Activated CD4-positive, alpha-beta T cell treated with anti-CD3 and anti-CD28 coated beads, Interleukin-2, amount 10 ng/mL, durations not matched to agents 7 days and 5 days (primary cell): ENCODE measurements around the gene ITPR1. TPM values are rescaled to one million over a fixed set of nuclear protein-coding genes. Genes with fewer than 3 reads are reported as not detected.

ENCODE experiments used
- CTCF ChIA-PET: fragments of 350-600 bp; sonication (Branson Sonifier 250); formaldehyde crosslinking; loops from one replicate; lab custom pipeline; 2021; ENCODE audit warnings: antibody characterized with exemption; lab: Charles Lee
- POLR2A ChIA-PET: fragments of 350-600 bp; sonication (Branson Sonifier 250); formaldehyde crosslinking; loops from one replicate; lab custom pipeline; 2021; ENCODE audit warnings: antibody characterized with exemption; lab: Charles Lee
- DNase-seq: peaks from one replicate; pipeline ENCODE4 v3.0.0-alpha.2; 2020
- H3K27ac Mint-ChIP-seq: one replicate; pipeline ENCODE4 v1.8.0; 2021; ENCODE audit warnings: mild to moderate bottlenecking, moderate library complexity, mixed read lengths
- H3K27me3 Mint-ChIP-seq: one replicate; pipeline ENCODE4 v1.8.0; 2021; ENCODE audit warnings: mixed read lengths
- H3K36me3 Mint-ChIP-seq: one replicate; pipeline ENCODE4 v1.8.0; 2021; ENCODE audit warnings: low read depth, mixed read lengths
- H3K4me1 Mint-ChIP-seq: one replicate; pipeline ENCODE4 v1.8.0; 2021; ENCODE audit warnings: mixed read lengths
- H3K4me3 Mint-ChIP-seq: one replicate; pipeline ENCODE4 v1.8.0; 2021; ENCODE audit warnings: mild to moderate bottlenecking, moderate library complexity, mixed read lengths
- H3K9me3 Mint-ChIP-seq: one replicate; pipeline ENCODE4 v1.8.0; 2021; ENCODE audit warnings: mixed read lengths
- total RNA-seq, 2 experiments: library from RNA; stranded (reverse); gene quantifications; one replicate each; pipeline ENCODE4 v1.2.3, GENCODE V29; 2021

The ITPR1 gene
- total RNA-seq, 2 experiments from 2014 or later = 42.3 to 44.7 TPM

DNA sequence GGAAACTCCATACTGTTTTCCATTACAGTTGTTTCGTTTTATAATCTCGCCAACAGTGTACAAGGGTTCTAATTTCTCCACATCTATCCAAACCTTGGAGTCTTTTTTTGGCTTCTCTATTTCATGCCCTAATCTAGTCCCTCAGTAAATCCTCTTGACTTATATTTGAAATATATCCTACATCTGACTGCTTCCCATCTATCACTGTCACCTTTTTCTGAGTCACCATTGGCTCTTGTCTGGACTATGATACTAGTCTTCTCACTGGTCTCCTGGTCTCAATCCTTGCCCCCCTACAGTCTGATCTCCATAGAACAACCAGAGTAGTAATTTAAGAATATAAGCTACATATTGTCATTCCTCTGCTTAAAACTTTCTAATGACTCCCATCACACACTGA lies 80.0 kb downstream of the ITPR1 start:
- Mint-ChIP-seq H3K27ac (no peak overlapping the region), H3K9me3 (no peaks in the 10 kb centered on the region), H3K36me3 (no peaks in the 10 kb centered on the region), H3K4me1 (peaks cover 3% of the 10 kb centered on the region), H3K4me3 (no peak overlapping the region), H3K27me3 (no peaks in the 10 kb centered on the region)
- ChIA-PET POLR2A (no interaction called here), CTCF (interaction anchor here (1.2 kb wide), 1 partner anchor 11 kb away, joined by 3 read pairs; no protein-coding TSS in a partner anchor)
- no peak for DNase-seq

DNA sequence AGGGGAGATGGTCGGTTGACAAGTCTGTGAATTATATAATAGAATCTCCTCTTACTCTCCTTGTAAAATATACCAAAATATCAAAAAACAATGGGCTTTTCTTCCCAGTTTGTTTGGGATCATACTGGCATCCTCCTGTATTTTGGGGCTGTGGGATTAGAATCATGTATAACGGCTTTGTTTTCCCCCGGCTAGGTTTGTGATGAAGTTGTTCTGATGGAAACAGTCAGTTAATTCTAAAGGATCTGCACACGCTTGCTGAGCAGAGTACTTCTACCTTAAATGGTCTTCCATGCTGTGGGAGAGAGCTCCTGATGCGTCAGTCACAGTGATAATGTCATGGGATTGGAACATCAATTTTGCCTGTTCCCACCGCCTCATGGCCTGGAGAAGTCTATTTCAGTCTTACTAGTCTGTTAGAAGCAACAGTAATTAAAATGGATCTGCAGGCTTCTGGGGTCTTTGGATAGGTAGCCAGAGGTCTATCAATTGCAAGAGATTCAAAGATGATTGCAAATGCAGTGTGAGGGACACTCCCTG lies 81.3 kb downstream of the ITPR1 start:
- Mint-ChIP-seq H3K9me3 (no peaks in the 10 kb centered on the region), H3K27ac (no peak overlapping the region), H3K36me3 (no peaks in the 10 kb centered on the region), H3K27me3 (no peaks in the 10 kb centered on the region), H3K4me3 (no peak overlapping the region), H3K4me1 (peaks cover 3% of the 10 kb centered on the region)
- POLR2A ChIA-PET = no interaction called here
- CTCF ChIA-PET = no interaction called here
- no peak for DNase-seq

DNA sequence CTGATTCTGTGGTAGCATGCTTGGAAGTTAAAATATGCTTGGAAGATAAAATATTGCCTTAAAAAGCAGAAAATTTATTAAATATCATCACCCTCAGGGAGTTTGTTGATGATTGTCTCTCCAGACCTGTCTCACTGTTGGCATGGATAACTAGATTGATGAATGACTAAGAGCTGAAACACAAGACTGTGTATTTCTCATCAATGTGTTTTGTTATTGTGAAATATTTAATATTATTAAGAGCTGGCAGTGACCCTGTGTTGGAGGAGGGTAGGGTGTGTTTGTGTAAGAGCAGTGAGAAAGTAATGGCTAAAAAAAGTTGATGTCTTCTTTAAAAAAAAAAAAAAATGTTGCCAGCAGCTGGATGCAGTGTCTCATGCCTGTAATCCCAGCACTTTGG lies 82.2 kb downstream of the ITPR1 start:
- Mint-ChIP-seq H3K4me3 (no peak overlapping the region), H3K9me3 (no peaks in the 10 kb centered on the region), H3K4me1 (peaks cover 3% of the 10 kb centered on the region), H3K27me3 (no peaks in the 10 kb centered on the region), H3K27ac (no peak overlapping the region), H3K36me3 (no peaks in the 10 kb centered on the region)
- POLR2A ChIA-PET = interaction anchor here (0.6 kb wide), 1 partner anchor 12 kb away, joined by 7 read pairs; no protein-coding TSS in a partner anchor
- DNase-seq = no peak
- CTCF ChIA-PET = no interaction called here

DNA sequence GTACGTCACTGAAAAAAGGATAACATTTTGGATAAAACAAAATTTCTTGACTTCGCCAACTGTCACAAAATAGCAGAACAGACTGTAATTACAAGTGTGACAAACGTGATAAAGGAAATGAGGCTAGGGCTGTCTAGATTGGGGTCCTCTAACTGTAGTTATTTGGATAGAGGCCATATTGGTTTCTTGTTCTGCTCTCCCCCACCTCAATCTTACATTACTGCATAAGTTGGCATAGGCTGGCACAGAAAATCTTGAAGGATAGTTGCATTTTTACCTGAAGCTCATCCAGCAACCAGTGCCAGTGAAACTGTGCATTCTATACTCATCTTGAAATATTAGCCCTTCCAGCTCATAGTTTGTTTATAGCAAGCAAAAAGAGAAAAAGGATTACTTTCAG lies 84.6 kb downstream of the ITPR1 start:
- ChIA-PET CTCF (interaction anchor here (0.6 kb wide), 1 partner anchor 464 kb away, joined by 4 read pairs; no protein-coding TSS in a partner anchor), POLR2A (no interaction called here)
- H3K4me3 Mint-ChIP-seq = no peak overlapping the region
- H3K27ac Mint-ChIP-seq = no peak overlapping the region
- no peaks in the 10 kb centered on the region for H3K27me3 Mint-ChIP-seq
- peaks cover 2% of the 10 kb centered on the region for H3K4me1 Mint-ChIP-seq
- H3K9me3 Mint-ChIP-seq = no peaks in the 10 kb centered on the region
- DNase-seq = no peak
- H3K36me3 Mint-ChIP-seq = no peaks in the 10 kb centered on the region

DNA sequence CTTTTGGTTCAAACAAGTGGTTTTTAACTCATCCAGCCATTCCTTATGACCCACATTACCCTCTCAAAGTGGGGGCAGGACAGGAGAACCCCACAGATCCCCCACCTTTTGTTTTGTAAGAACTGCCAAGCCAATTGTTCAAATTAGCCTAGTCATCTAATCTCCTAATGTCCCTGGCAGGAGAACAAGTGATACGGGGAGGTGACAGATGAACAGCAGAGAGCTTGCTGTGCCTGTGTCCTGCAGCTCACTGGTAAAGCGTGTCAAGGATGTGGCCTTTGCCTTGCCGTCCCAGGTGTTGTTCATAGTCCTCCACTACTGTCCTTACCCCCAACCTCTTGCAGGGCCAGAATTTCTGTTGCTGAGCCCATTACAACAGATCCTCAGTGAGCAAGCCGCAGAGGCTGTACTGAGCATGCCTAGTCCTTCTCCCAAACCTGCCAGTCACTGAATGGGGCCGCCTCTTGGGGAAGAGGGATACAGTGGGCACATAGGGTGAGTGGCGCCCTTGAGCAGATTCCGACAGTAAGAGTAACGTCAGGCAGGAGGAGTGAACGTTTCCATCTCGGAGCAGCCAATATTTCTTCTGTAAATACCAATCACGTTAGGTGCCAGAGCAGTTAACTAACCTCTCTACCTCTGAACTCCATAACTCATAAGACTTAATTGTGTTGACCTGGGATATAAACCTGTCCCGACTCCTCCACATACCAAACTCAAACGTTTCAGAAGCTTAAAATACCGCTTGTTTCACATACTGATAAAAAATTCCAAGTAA lies 87.4 kb downstream of the ITPR1 start:
- Mint-ChIP-seq H3K27ac (no peak overlapping the region), H3K9me3 (no peaks in the 10 kb centered on the region), H3K4me3 (no peak overlapping the region), H3K27me3 (no peaks in the 10 kb centered on the region), H3K4me1 (peaks cover 18% of the 10 kb centered on the region), H3K36me3 (no peaks in the 10 kb centered on the region)
- CTCF ChIA-PET = no interaction called here
- DNase-seq = no peak
- POLR2A ChIA-PET = no interaction called here

DNA sequence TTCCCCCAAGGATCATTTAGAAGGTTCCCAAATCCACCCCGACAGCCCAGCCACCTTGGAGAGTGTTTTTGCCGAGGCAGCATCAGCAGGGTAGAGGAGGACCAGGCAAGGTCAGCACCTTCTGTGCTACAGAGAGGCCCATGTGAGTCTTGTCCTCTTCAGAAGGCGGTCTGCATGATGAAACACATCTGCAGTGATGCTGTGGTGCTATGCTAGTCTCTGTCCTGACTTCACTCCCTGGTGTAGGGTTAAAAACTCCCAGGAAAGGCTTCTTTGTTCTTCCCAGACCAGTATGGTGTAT lies 87.9 kb downstream of the ITPR1 start:
- H3K9me3 Mint-ChIP-seq = no peaks in the 10 kb centered on the region
- peaks cover 21% of the 10 kb centered on the region for H3K4me1 Mint-ChIP-seq
- H3K27ac Mint-ChIP-seq = no peak overlapping the region

DNA sequence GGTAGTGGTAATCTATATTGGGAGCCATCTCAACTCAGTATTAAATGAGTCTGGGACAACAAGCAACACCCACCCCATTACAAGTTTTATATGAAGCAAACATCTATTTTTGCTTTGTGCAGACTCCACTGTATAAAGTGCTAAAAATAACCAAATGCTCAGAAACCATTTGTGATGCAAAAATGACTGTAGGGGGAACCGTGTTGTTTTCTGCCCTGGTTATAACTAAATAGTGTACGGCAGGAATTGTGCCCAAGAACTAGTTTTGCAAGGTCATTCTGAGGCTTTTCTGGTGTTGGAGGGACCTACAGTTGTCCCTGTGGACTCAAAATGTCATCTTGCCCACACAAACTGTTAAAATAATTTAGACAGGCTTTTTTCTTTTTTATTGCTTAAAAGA lies 88.3 kb downstream of the ITPR1 start:
- peaks cover 25% of the 10 kb centered on the region for H3K4me1 Mint-ChIP-seq
- H3K36me3 Mint-ChIP-seq = no peaks in the 10 kb centered on the region
- H3K9me3 Mint-ChIP-seq = no peaks in the 10 kb centered on the region
- no peaks in the 10 kb centered on the region for H3K27me3 Mint-ChIP-seq
- no peak overlapping the region for H3K4me3 Mint-ChIP-seq
- DNase-seq = no peak
- POLR2A ChIA-PET = no interaction called here
- no peak overlapping the region for H3K27ac Mint-ChIP-seq
- CTCF ChIA-PET = no interaction called here

More for the DNA sequence above, 87.9 kb downstream of the ITPR1 start:
- ChIA-PET CTCF (no interaction called here), POLR2A (no interaction called here)
- no peaks in the 10 kb centered on the region for H3K27me3 Mint-ChIP-seq
- H3K4me3 Mint-ChIP-seq = no peak overlapping the region
- H3K36me3 Mint-ChIP-seq = no peaks in the 10 kb centered on the region
- DNase-seq = no peak

DNA sequence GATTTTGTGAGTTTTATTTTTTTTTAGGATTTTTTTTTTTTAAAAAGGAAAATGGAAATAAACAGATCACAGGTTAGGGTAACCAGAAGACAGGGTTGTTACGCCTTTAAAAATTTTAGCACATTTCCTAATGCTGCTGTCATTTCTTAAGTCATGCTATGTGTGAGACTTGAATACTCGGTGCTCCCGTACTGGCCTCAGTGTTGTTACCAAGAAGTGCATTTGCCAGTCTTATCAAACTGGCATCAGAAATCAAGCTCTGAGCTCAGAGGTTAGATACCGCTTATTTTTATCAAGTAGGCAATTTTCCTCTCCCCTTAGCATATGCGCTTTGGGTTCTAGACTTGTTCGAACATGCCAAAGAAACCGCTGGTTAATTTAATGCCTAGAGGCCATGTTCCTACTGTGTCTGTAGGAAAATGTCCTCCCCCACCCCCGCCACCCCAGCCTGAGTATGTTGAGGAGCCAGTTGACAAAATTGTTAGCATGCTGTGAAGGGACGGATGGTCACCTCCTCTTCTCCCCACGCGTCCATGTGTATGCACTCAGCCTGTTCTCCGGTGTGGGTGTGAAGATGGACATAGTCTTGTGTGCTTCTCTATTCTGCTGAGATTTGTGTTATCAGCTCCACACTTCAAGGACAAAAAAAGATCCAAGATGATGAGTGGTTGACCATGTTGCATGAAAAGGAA lies 88.9 kb downstream of the ITPR1 start:
- H3K4me1 Mint-ChIP-seq = peaks cover 31% of the 10 kb centered on the region
- DNase-seq = no peak
- no peaks in the 10 kb centered on the region for H3K27me3 Mint-ChIP-seq
- H3K9me3 Mint-ChIP-seq = no peaks in the 10 kb centered on the region
- POLR2A ChIA-PET = no interaction called here
- CTCF ChIA-PET = no interaction called here
- H3K27ac Mint-ChIP-seq = no peak overlapping the region
- H3K36me3 Mint-ChIP-seq = no peaks in the 10 kb centered on the region
- H3K4me3 Mint-ChIP-seq = no peak overlapping the region

DNA sequence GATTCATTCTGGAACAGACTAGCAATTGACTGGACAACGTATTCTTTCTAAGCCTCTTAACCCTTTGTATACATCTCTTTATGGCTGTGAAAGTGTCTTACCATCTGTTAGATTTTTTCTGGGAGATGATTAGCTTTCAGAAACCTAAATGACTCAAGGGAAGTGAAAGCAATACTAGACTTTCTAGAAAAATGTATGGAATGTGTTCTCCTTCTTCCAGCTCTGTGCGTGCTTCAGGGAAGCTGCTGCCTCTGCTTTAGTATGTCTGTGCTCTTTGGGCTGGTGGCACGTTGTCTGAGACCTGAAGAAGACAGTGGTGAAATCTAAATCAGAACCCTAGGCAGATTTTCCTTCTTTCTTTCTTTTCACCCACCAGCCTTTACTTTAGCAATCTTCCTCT lies 89.5 kb downstream of the ITPR1 start:
- H3K36me3 Mint-ChIP-seq = no peaks in the 10 kb centered on the region
- POLR2A ChIA-PET = no interaction called here

DNA sequence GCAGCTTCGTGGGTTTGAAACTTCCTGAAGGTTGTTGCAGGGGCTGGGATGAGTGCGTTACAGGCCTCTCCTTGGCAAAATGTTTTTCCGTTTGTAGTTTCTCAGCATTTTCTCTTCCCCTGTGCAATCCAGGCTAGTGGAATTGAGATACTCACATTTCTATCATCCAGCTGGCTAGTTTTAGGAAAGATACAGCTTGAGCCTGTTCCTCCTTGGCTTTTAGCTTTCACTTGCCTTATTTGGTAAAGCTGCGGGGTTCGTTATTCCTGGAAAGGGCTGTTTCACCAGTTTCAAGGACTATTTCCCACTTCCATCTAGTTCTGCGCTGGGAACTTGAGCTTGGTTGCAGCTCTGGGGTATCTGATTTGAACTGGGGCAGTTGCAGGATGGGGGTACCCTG lies 90.3 kb downstream of the ITPR1 start:
- Mint-ChIP-seq H3K27me3 (no peaks in the 10 kb centered on the region), H3K9me3 (no peaks in the 10 kb centered on the region), H3K4me3 (no peak overlapping the region), H3K36me3 (no peaks in the 10 kb centered on the region), H3K4me1 (peaks cover 39% of the 10 kb centered on the region), H3K27ac (peak overlapping the region; percentile 41)
- no peak for DNase-seq
- CTCF ChIA-PET = no interaction called here
- POLR2A ChIA-PET = no interaction called here

More for the DNA sequence above, 89.5 kb downstream of the ITPR1 start:
- H3K27ac Mint-ChIP-seq = no peak overlapping the region
- H3K27me3 Mint-ChIP-seq = no peaks in the 10 kb centered on the region
- H3K4me3 Mint-ChIP-seq = no peak overlapping the region
- H3K9me3 Mint-ChIP-seq = no peaks in the 10 kb centered on the region
- H3K4me1 Mint-ChIP-seq = peaks cover 35% of the 10 kb centered on the region
- CTCF ChIA-PET = no interaction called here
- no peak for DNase-seq

DNA sequence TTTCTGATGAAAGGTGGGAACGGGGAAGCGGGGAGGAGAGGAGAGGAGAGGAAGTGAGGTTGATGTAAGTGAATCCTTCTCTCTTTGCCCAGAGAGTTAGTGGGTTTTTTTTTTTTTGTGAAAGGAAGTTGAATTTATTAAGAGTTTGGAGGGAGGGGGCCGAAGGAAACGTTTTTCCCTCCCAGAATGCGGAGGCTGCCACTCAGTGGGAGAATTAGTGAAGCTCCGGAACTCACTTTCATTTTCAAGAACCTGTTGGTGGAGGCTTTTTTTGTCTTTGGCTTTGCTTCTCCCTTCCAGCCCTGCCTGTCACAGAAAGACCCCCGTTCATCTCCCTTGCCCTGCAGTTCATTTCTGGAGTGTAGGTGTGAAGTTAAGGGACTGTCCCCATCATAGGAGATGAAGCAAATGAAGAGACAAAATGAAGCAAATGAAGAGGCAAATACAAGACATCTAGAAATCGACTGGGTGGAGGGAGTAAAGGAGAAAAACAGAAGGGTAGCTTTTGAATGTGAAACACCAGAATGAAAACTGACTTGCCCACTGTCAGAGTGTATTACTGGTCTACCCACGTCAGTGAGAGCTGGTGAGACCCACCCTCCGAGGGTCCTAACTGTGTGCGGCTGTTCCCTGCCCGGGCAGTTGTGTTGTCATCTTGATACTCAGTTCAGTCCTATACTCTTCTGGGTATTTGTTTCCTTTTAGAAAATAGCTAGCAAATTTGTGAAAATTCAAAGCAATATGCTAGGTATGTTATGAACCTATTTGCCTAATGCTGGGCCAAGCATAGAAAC lies 91.5 kb downstream of the ITPR1 start:
- peak; percentile 34 for DNase-seq
- Mint-ChIP-seq H3K9me3 (no peaks in the 10 kb centered on the region), H3K4me1 (peaks cover 44% of the 10 kb centered on the region), H3K27ac (peak overlapping the region; percentile 77), H3K4me3 (peak overlapping the region; percentile 70), H3K27me3 (no peaks in the 10 kb centered on the region), H3K36me3 (no peaks in the 10 kb centered on the region)
- POLR2A ChIA-PET = no interaction called here
- CTCF ChIA-PET = interaction anchor here (0.6 to 1.0 kb wide), 5 partner anchors 12 to 234 kb away, joined by 3 read pairs; no protein-coding TSS in a partner anchor

DNA sequence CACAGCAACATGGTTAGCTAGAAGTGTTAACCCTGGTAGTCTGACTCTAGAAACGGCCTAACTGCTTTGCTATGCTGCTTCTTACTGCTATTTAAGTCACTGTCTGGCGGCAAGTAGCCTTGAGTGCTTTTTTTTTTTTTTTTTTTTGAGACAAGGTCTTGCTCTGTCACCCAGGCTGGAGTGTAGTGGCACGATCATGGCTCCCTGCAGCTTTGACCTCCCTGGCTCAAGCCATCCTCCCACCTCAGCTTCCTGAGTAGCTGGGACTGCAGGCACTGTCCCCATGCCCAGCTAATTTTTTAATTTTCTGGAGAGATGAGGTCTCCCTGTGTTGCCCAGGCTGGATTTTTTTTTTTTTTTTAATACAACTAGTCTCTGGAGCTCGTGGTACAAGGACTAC lies 93.2 kb downstream of the ITPR1 start:
- peaks cover 3% of the 10 kb centered on the region for H3K36me3 Mint-ChIP-seq
- DNase-seq = no peak
- H3K27ac Mint-ChIP-seq = peak overlapping the region; percentile 9
- no peaks in the 10 kb centered on the region for H3K27me3 Mint-ChIP-seq
- ChIA-PET CTCF (no interaction called here), POLR2A (no interaction called here)
- peaks cover 47% of the 10 kb centered on the region for H3K4me1 Mint-ChIP-seq
- no peak overlapping the region for H3K4me3 Mint-ChIP-seq
- peaks cover 5% of the 10 kb centered on the region for H3K9me3 Mint-ChIP-seq
